HG03565 (cell line): Measurements from ENCODE around the gene PPARA.
"Not testable (repeated sequence)": the region's sequence is repeated elsewhere in the genome, so short reads cannot be mapped to it uniquely, and the experiment has no call there.

Experiments
- ATAC-seq: cut with Tn5 transposase; IDR thresholded peaks from one replicate; pipeline ENCODE4 v1.9.1; 2021; ENCODE audit warnings: mild to moderate bottlenecking, moderate library complexity; ENCODE audit not compliant: unreplicated experiment

The PPARA gene

DNA sequence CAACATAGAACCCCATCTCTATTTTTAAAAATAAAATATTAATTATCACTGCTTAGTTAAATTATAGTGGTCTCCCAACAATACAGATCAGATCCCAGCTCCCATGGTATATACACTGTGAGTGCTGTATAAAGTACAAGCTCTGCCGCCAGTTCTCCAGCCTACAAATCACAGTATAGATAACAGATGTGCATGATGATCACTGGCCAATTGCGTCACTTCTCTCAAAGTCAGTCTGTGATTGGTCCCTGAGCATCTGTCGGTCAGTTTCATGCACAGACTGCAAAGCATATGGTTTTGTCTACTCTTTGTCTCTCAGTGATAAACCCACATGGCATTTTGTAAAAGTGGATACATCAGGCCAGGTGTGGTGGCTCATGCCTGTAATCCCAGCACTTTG, 15.7 kb downstream of the PPARA start:
- ATAC-seq = no peak

DNA sequence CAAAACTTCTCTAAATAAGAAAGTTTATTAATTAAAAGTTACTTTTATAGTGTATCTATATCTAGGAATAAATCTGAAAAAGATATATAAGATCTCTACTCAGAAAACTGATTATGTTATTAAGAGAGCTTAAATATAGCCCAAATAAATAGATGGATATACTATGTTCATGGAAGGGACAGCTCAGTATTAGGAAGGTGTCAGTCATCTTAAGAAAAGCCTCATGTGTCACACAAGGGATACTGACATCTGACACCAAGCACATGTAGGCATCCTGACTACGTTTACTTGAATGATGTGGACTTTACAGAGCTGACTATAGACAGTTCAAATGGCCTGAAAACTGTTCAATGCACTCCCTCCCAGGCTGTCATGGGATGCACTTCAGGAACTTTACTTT, 19.3 kb downstream of the PPARA start:
- no peak for ATAC-seq

DNA sequence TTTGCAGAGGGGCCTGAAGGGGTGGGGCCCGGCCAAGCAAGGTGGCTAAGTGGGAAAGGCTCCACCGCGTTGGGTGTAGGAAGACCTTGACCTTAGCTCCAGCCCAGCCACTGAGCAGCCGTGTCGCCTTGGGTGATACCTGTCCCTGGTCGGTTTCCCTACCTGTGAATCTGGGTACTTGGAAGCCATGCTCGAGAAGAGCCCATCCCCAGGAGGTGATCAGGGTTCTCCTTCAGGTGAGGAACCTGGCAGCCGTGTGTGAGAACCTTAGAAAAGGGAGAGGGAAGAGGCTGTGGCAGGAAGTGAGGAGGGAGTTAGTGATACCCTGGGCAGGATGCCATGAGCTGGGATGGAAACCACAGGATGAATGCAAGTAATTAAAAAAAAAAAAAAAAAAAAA, 21.6 kb downstream of the PPARA start:
- no peak for ATAC-seq

DNA sequence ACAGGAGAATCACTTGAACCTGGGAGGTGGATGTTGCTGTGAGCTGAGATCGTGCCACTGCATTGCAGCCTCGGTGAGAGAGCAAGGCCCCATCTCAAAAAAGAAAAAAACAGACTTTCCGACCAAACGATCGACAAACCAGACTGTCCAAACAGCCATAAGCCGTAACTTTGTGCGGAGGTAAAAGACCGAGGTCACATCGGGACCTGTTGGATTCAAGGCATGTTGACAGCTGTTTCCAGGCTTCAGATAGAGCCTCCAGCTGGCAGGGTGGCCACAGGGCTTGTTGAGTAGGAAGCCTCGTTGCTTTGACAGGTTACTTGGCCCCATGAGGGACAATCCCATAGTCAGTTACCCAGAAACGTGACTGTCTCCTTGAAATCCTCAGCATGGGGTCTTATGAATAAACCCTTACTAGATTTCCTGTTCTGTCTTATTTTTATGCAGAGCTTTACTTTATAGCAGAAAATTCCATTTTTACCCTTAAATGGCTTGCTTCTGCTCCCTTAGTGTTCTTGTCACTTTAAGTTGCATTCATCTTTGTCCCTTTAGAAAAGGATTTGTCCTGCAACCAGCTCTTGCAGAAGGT, 22.3 kb downstream of the PPARA start:
- ATAC-seq = no peak

DNA sequence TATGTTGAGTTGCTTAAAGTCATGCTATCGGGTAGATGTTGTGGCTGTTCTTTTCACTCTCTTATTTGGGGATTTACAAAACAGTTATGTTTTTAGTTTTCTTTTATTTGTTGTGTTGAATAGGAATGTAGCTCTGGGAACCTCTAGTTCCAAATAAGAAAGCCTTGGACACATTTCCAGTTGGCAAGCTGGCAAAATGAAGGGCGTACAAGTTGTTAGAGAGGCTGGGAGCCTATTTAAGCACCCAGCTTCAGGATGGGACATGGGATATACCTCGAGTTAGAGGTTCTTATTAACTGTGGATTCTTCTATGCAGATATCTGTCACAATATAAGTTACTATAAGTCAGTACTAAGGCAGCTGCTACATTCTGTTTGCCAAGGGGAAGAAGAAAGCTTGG, 22.8 kb downstream of the PPARA start:
- ATAC-seq = no peak

DNA sequence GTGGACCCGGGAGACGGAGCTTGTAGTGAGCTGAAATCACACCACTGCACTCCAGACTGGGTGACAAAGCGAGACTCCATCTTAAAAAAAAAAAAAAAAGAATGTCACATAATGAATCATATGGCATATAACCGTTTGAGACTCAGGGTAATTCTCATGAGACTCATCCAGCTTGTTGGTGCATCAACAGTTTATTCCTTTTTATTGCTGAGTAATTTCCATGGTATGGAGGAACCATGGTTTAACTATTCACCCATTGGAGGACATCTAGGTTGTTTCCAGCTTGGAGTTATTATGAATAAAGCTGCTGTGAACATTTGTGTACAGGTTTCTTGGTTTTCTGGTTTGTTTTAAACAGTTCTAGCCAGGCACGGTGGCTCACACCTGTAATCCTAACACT, 25.3 kb downstream of the PPARA start:
- ATAC-seq = no peak

DNA sequence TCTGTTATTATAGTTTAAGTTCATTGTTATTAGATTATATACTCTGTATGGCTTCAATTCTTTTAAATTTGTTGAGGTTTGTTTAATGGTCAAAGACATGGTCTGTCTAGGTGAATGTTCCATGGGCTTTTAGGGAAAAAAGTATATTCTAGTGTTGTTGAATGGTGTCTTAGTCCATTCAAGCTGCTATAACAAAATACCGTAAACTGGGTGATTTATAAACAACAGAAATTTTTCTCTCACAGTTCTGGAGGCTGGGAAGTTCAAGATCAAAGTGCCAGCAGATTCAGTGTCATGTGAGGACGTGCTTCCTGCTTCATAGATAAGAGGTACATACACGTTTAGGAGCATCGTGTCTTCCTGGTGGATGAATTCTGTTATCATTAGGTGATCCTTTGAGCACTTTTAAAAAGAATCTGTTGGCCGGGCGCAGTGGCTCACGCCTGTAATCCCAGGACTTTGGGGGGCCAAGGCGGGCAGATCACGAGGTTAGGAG, 26.2 kb downstream of the PPARA start:
- ATAC-seq = no peak

DNA sequence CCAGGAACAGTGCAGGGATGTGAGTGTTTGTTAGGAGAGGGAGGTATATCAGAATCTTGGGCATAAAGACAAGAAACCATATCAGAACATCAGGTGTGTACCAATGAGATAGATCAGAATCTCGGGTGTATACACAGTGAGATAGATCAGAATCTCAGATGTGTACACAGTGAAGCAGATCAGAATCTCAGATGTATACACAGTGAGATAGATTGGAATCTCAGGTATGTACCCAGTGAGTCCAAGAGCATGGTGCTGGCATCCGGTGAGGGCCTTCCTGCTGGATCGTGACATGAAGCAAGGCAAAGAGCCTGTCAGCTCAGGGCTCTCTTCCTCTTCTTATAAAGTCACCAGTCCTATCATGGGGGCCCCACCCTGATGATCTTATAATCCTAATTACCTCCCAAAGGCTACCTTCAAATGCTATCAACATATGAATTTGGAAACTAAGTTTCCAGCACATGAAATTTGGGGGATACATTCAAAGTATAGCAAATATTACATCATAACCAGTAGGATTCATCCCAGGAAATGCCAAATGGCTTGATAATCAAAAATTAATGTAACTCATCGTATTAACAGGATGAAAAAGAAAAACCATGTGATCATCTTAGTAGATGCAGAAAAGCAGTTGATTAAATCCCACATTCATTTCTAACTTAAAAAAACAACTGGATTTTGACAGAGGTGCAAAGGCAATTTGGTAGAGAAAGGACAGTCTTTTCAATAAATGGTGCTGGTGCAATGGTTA, 28.6 kb downstream of the PPARA start:
- no peak for ATAC-seq

DNA sequence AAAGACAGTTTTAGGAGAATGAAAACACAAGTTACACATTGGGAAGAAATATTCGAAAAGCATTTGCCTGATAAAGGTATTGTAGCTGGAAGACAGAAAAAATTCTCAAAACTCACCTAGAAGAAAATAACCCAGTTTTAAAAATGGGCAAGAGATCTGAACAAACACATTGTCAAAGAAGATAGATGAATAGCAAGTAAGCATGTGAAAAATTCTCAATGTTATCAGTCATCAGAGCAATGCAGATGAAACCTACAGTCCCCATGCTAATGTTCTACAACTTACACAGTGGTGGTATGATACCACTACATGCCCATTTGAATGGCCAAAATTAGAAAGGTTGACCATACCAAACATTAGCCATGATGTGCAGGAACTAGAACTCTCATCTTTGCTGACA, 29.4 kb downstream of the PPARA start:
- no peak for ATAC-seq

DNA sequence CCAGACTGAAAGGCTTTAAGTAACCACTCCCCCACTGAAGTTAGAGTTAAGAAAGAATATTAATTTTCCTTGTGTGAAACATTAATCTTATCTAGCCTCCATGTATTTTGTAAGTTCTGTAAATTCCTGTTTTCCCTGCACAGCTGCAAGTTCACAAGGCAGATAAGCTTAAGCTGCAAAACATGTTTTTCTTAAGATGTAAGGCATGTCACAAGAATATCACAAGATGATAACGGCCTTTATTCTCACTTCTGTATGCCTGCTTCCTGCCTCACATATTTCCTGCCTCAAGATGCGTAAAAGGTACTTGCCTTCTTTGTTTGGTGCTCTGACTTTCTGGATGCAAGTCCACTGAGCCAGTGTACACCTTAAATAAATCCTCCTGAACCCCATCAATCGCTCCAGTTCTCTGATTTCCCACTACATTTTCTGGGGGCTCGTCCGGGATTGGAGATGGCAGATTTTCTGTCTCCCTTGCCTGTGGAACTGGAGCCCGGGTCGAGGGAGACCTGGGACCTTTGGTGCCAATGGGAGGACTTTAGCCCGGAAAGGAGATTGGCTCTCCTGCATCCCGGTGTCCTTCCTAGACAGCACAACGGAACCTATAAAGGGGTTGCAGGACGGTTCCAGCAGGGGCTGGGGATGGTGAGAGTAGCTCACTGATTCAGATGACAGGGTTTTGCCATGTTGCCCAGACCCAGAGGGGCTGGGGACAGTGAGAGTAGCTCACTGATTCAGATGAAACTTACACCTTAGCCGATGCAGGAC, 30.2 kb downstream of the PPARA start:
- ATAC-seq = no peak

DNA sequence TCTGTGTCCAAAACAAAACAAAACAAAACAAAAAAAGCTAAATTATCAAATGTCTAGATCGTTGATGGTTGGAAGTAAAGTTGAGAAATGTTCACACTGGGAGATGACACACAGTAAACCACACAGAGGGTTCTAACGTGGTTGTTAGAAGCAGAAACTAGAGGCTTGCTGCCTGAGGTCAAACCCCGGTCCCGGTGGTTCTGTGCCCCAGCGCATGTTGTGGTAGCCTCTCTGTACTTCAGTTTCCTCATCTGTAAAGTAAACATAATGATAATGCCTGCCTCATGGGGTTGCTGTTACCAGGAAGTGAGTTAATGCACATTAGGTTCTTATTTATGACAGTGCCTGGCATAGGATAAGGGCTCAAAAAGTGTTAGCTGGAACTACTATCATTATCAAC, 33.4 kb downstream of the PPARA start:
- no peak for ATAC-seq

DNA sequence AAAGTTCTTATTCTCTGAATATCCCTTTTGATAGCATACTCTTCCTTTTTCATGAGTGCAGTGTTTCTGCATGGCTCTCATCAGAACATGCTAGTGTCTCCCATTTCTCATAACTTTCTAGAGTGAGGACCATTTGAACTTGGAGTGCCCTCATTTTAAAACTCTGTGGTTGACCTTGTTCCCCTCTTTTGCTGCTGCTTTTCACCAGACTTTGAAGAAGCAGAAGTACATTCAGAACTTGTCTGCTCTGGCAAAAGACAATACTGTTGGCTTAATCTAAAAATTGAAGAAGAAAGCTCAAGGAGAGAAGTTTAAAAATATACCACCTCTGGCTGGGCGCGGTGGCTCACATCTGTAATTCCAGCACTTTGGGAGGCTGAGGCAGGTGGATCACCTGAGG, 35.0 kb downstream of the PPARA start:
- no peak for ATAC-seq

DNA sequence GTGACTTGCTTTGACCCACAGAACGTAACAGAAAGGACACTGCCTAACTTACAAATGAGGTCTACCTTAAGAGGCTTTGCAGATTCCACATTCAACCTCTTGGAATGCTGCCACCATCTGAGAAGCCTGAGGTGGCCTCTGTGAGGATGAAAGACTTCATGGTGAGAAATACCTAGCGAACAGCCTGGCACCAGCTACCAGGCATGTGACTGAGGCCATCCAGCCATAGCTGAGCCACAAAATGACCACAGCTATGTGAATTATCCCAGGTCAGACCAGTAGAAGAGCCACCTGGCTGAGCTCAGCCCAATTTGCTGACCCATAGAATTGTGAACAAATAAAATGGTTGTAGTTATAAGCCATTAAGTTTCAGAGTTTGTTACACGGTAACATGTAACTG, 37.5 kb downstream of the PPARA start:
- ATAC-seq = no peak

DNA sequence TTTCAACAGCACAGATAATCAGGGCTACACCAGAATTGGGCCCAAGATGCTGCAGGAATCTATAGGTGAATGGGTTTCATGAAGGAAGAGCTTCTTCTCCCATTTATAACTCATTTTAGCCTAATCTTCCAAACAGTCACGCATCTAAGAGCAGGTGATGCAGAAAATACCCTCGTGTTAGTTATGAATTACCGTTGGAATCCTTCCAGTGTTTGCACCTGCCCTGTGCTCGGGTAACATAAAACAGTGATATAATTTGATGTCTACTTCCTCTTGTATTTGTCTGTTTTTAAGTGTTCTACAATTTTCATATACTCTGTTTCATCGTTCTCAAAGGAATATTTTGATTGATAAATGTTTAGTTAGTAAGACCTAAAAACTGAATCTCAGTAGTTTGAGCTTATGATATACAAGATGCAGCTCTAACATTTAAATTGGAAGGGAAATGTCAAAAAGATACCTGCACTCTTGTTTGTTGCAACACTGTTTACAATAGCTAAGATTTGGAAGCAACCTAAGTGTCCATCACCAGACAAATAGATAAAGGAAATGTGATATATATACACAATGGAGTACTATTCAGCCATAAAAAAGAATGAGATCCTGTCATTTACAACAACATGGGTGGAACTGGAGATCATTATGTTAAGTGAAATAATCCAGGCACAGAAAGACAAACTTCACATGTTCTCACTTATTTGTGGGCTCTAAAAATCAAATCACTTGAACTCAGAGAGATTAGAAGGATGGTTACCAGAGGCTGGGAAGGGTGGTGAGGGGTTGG, 42.1 kb downstream of the PPARA start:
- no peak for ATAC-seq

DNA sequence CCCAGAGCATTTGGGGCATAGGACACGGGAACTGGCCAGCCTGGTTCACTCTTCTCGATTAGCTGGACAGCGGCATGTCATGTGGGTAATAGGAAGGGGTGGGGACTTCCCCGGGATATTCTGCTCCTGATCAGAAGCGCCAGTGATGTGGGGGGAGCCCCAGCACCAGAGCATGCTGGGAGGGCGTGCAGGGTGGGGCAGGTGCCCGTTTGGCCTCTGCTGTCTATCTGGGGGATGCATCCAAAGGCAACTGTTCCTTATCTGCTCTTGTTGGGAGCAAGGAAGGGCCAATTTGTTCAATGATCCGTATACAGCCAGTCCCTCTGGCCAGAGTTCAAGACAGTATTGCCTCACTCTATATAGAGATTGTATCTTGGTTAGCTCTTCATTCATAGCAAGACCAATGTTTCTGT, 43.6 kb downstream of the PPARA start:
- ATAC-seq = no peak

DNA sequence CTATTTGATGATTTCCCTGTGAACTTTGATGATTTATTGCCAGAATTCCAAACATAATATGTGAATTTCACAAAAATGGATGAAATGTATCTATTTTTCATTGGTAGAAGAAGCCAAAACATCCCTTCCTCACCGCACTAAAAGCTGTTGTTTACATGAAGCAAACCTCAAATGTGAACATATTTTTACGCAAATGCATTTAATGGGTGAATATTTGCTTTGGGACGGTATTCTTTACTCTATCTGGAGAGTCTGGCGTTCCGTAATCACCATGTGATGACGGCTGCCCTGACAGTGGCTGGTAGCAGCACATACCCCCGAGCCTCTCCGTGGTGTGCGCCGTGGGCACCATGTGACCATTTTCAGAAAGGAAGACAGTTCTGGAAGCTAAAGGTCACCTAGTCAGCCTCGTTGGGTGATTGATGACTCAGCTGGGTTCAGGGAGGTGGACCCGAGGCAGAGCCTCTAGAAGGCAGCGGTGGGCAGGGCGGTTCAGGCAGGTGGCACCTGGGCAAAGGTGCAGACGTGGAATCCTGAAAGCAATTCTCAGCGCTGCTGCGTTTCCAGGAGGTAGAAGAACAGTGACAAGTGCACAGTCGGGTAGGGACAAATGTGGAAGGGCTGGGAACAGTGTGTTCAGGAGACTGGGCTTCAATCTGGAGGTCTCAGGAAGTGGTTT, 45.3 kb downstream of the PPARA start:
- ATAC-seq = no peak

DNA sequence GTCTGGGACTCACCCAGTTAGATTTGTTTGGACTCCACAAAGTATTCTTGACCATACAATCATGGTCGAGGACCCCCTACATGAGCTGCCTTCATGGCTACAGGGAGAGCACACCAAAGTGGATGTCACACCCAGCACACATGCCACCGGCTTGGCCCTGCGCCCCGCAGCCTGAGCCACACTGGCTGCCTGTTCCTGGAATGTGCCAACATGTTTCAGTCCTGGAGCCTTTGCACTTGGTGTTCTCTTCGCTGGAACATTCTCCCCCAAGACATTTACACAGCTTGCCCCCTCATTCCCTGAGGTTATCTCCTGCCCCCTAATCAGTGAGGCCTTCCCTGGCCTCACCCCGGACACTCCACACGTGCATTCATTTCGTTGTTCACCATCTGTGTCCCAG, 46.0 kb downstream of the PPARA start:
- ATAC-seq = no peak

DNA sequence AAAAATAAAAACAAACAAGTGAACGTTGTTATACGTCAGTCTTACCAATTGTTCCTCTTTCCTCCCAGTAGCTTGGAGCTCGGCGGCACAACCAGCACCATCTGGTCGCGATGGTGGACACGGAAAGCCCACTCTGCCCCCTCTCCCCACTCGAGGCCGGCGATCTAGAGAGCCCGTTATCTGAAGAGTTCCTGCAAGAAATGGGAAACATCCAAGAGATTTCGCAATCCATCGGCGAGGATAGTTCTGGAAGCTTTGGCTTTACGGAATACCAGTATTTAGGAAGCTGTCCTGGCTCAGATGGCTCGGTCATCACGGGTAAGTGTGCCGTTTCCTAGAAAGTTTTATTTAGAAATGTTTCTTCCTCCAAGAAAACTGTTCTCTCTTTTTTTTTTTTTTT, 47.9 kb downstream of the PPARA start:
- ATAC-seq = no peak

DNA sequence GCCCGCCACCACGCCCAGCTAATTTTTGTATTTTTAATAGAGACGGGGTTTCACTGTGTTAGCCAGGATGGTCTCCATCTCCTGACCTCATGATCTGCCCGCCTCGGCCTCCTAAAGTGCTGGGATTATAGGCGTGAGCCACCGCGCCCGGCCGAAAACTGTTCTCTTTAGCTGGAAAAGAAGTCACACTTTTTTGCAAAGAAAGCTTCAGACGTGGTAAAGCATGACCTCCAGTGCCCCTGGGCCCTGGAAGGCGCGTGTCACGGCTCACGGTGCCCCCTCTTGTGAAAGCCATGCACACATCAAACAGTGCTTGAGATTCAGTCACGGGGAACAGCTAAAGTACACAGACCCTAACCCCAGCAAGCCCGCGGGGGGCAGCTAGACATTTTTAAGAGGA, 48.5 kb downstream of the PPARA start:
- not testable (repeated sequence) for ATAC-seq

DNA sequence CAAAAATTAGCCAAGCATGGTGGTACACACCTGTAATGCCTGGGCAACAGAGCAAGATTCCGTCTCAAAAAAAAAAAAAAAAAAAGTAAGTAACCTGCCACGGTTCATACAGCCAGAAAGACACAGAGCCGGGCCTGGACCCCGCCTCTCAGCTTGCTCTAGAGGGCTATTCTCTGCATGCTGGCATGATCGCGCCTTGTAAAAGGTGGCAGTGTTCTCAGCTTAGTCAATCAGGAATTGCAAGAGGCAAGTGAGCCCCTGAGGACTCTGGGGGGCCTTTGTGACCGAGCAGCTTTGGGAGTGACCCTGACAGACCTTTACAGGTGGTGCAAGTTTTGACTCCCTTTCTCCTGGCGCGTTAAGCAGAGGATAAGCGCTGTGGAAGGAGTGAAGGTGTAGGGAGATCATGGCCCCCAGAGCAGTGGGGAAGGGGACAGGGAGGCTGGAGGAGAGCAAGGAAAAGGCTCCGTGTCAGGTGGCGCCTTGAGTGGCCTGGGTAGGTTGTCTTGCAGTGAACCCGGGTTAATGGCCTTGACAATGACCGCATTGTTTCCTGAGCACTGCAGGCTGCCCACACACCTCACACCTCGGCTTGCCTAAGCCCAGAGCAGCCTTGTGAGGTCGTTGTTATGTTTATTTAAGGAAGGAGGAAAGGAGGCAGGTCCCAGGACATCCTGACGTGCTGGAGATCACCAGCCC, 50.9 kb downstream of the PPARA start:
- no peak for ATAC-seq
